ENCODE results near the gene USH2A.

DNA sequence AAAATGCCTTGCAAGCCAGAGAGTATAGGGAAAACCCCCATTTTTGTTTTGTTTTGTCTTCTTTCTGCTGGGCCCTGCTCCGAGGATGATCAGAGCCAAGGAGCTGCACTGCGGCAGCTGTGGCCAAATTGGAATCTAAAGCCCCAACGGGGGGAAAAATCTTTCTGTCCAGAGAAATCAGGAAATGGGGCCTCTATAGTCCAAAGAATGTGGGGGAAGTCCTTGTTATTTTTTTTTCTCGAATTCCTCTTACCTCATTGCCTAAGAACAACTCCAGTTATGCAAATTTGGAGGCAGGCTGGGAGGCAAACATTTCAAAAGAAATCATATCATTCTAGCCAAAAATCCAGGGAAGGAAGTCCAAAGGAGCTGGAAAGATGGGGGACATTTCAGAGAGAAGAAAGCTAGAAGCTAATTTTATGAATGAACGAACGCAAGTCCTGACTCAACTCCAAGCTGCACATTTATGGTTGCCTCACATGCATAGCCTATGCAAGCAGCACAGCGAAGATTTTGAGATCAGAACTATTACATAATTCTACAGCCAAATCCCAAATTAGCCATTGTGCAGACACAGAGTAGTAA is 592.9 kb downstream of the USH2A start:
- no peak for TF ChIP-seq YY1 (IDR thresholded peaks at IDR 0.05; ENCODE audit: low read depth)
- TF ChIP-seq GATA2 (CRISPR knock-in tag; IDR thresholded peaks at IDR 0.05), result no peak
- TF ChIP-seq RAD21 (IDR thresholded peaks at IDR 0.05; ENCODE audit: low read length), result no peak
- TF ChIP-seq SMC3 (IDR thresholded peaks at IDR 0.05; ENCODE audit: low read depth, low read length), result no peak
- TF ChIP-seq, protein P1, sequence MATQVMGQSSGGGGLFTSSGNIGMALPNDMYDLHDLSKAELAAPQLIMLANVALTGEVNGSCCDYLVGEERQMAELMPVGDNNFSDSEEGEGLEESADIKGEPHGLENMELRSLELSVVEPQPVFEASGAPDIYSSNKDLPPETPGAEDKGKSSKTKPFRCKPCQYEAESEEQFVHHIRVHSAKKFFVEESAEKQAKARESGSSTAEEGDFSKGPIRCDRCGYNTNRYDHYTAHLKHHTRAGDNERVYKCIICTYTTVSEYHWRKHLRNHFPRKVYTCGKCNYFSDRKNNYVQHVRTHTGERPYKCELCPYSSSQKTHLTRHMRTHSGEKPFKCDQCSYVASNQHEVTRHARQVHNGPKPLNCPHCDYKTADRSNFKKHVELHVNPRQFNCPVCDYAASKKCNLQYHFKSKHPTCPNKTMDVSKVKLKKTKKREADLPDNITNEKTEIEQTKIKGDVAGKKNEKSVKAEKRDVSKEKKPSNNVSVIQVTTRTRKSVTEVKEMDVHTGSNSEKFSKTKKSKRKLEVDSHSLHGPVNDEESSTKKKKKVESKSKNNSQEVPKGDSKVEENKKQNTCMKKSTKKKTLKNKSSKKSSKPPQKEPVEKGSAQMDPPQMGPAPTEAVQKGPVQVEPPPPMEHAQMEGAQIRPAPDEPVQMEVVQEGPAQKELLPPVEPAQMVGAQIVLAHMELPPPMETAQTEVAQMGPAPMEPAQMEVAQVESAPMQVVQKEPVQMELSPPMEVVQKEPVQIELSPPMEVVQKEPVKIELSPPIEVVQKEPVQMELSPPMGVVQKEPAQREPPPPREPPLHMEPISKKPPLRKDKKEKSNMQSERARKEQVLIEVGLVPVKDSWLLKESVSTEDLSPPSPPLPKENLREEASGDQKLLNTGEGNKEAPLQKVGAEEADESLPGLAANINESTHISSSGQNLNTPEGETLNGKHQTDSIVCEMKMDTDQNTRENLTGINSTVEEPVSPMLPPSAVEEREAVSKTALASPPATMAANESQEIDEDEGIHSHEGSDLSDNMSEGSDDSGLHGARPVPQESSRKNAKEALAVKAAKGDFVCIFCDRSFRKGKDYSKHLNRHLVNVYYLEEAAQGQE (IDR thresholded peaks at IDR 0.05; ENCODE audit: low read depth, low read length), result no peak
- TF ChIP-seq, protein P2, sequence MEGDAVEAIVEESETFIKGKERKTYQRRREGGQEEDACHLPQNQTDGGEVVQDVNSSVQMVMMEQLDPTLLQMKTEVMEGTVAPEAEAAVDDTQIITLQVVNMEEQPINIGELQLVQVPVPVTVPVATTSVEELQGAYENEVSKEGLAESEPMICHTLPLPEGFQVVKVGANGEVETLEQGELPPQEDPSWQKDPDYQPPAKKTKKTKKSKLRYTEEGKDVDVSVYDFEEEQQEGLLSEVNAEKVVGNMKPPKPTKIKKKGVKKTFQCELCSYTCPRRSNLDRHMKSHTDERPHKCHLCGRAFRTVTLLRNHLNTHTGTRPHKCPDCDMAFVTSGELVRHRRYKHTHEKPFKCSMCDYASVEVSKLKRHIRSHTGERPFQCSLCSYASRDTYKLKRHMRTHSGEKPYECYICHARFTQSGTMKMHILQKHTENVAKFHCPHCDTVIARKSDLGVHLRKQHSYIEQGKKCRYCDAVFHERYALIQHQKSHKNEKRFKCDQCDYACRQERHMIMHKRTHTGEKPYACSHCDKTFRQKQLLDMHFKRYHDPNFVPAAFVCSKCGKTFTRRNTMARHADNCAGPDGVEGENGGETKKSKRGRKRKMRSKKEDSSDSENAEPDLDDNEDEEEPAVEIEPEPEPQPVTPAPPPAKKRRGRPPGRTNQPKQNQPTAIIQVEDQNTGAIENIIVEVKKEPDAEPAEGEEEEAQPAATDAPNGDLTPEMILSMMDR (IDR thresholded peaks at IDR 0.05), result no peak
- no peak for TF ChIP-seq NFIC (IDR thresholded peaks at IDR 0.05; ENCODE audit: borderline replicate concordance)
